CD4-positive, alpha-beta T cell (primary cell): ENCODE results near the gene PEX1. TPM values are rescaled to one million over a fixed set of nuclear protein-coding genes. Genes with fewer than 3 reads are reported as not detected.

ENCODE experiments used
- ATAC-seq: fragments of 200-7000 bp; cut with Tn5 transposase; one replicate; pipeline ENCODE4 v1.10.0; 2022; ENCODE audit warnings: mild to moderate bottlenecking; ENCODE audit not compliant: poor library complexity
- CTCF ChIA-PET: fragments of 350-600 bp; sonication (Branson Sonifier 250); formaldehyde crosslinking; loops from one replicate; lab custom pipeline; 2021; ENCODE audit warnings: antibody characterized with exemption, inconsistent platforms; lab: Charles Lee
- POLR2A ChIA-PET: fragments of 350-600 bp; sonication (Branson Sonifier 250); formaldehyde crosslinking; loops from one replicate; lab custom pipeline; 2021; ENCODE audit warnings: antibody characterized with exemption, inconsistent platforms; lab: Charles Lee
- DNase-seq, 14 experiments: peaks; one replicate each; pipeline ENCODE4 v3.0.0-alpha.2; 2013 to 2020; ENCODE audit warnings: mixed read lengths in 2 of 14
- H3K27ac ChIP-seq, 2 donors: one replicate each; pipeline versions ENCODE4 v1.5.1 to v1.7.0; 2013; ENCODE audit warnings: low read length in 2 of 2, low read depth in 1 of 2, mild to moderate bottlenecking in 1 of 2
- H3K27me3 ChIP-seq, 2 experiments: 1 replicate in 1 of 2; 2 replicates in 1 of 2; pipeline versions ENCODE4 v1.6.1 to v1.7.0; 2013; ENCODE audit warnings: low read length in 2 of 2, control low read depth in 1 of 2, mild to moderate bottlenecking in 1 of 2, moderate library complexity in 1 of 2; ENCODE audit not compliant: insufficient read depth in 2 of 2, control insufficient read depth in 1 of 2
- H3K36me3 ChIP-seq: one replicate; pipeline ENCODE4 v1.6.1; 2013; ENCODE audit warnings: low read length, control low read depth; ENCODE audit not compliant: insufficient read depth
- H3K4me1 ChIP-seq: one replicate; pipeline ENCODE4 v1.6.1; 2013; ENCODE audit warnings: low read length, control low read depth; ENCODE audit not compliant: insufficient read depth
- H3K4me3 ChIP-seq: one replicate; pipeline ENCODE4 v1.5.1; 2013; ENCODE audit warnings: mild to moderate bottlenecking, low read length, moderate library complexity
- H3K9me3 ChIP-seq, 2 experiments: 1 replicate in 1 of 2; 2 replicates in 1 of 2; pipeline versions ENCODE4 v1.6.1 to v1.7.0; 2013; ENCODE audit warnings: low read length in 2 of 2, mild to moderate bottlenecking in 2 of 2, control low read depth in 1 of 2, moderate library complexity in 1 of 2; ENCODE audit not compliant: control insufficient read depth in 1 of 2, insufficient read depth in 1 of 2
- H3K27ac Mint-ChIP-seq: one replicate; pipeline ENCODE4 v1.8.0; 2020; ENCODE audit warnings: mixed read lengths
- H3K27me3 Mint-ChIP-seq: one replicate; pipeline ENCODE4 v1.8.0; 2021; ENCODE audit warnings: mixed read lengths
- H3K36me3 Mint-ChIP-seq: one replicate; pipeline ENCODE4 v1.8.0; 2021; ENCODE audit warnings: low read depth, mixed read lengths
- H3K4me1 Mint-ChIP-seq: one replicate; pipeline ENCODE4 v1.8.0; 2021; ENCODE audit warnings: low read depth, mixed read lengths
- H3K4me3 Mint-ChIP-seq: one replicate; pipeline ENCODE4 v1.8.0; 2020; ENCODE audit warnings: mild to moderate bottlenecking, mixed read lengths
- H3K9me3 Mint-ChIP-seq: one replicate; pipeline ENCODE4 v1.8.0; 2020; ENCODE audit warnings: mixed read lengths
- intact Hi-C, 2 experiments: fragments of 100-400 bp; cut with DNase I in 1 of 2; cut with micrococcal nuclease in 1 of 2; formaldehyde crosslinking; loops; one replicate each; pipeline versions ENCODE4 v1.15.1 to v1.9.0; 2023 to 2025; cut with DNase I, micrococcal nuclease
- total RNA-seq, 174 experiments: library from RNA in 2 of 174; stranded (reverse) in 2 of 174; gene quantifications; one replicate each; pipeline ENCODE4 v1.2.3 and lab custom pipeline; 2021 to 2026
- TF ChIP-seq, protein P1 (sequence below): fragments of 200-600 bp; IDR thresholded peaks from one replicate; pipeline ENCODE4 v1.8.0; 2022; ENCODE audit warnings: antibody characterized with exemption, mild to moderate bottlenecking

The PEX1 gene
- total RNA-seq, 2 experiments from 2014 or later: 19.7 to 20.7 TPM

DNA sequence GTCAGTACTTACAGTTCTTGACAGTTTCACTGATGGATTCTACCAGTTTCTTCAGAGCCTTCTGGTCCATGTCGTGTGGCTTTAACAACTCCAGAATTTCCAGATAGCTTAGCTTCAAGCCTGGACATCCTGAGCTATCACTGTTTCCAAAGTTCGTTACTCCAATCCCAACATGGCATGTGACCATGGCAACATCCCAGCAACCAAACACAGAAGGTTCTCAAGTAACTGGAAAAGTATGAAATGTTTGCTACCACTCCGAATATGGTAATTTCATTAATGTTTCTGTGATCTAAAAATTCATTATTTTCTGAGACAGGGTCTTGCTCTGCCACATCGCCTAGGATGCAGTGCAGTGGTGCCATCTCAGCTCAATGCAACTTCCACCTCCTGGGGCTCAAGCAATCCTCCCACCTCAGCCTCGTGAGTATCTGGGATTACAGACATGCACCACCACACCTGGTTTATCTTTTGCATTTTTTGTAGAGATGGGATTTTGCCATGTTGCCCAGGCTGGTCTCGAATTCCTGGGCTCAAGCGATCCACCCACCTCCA, 29.6 kb upstream of the PEX1 start:
- CTCF ChIA-PET: interaction anchor here (1.3 kb wide), 1 partner anchor 29 kb away, joined by 4 read pairs; the partner anchor contains the start of genes PEX1 and RBM48
- POLR2A ChIA-PET: interaction anchor here (1.7 kb wide), 1 partner anchor 29 kb away, joined by 4 read pairs; the partner anchor contains the start of genes PEX1 and RBM48
- Mint-ChIP-seq H3K27ac (no peak overlapping the region), H3K27me3 (no peaks in the 10 kb centered on the region), H3K9me3 (no peaks in the 10 kb centered on the region), H3K36me3 (peaks cover 23% of the 10 kb centered on the region), H3K4me3 (no peak overlapping the region), H3K4me1 (no peaks in the 10 kb centered on the region)
- TF ChIP-seq, protein P1, sequence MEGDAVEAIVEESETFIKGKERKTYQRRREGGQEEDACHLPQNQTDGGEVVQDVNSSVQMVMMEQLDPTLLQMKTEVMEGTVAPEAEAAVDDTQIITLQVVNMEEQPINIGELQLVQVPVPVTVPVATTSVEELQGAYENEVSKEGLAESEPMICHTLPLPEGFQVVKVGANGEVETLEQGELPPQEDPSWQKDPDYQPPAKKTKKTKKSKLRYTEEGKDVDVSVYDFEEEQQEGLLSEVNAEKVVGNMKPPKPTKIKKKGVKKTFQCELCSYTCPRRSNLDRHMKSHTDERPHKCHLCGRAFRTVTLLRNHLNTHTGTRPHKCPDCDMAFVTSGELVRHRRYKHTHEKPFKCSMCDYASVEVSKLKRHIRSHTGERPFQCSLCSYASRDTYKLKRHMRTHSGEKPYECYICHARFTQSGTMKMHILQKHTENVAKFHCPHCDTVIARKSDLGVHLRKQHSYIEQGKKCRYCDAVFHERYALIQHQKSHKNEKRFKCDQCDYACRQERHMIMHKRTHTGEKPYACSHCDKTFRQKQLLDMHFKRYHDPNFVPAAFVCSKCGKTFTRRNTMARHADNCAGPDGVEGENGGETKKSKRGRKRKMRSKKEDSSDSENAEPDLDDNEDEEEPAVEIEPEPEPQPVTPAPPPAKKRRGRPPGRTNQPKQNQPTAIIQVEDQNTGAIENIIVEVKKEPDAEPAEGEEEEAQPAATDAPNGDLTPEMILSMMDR: no peak
- H3K36me3 ChIP-seq: peaks cover 19% of the 10 kb centered on the region
- H3K27ac ChIP-seq: no peak overlapping the region
- H3K4me1 ChIP-seq: no peaks in the 10 kb centered on the region
- H3K9me3 ChIP-seq: no peaks in the 10 kb centered on the region
- ATAC-seq (no peak), DNase-seq (no peak)
- no peak overlapping the region for H3K4me3 ChIP-seq
- no peaks in the 10 kb centered on the region for H3K27me3 ChIP-seq
- intact Hi-C loops: no loop called here

DNA sequence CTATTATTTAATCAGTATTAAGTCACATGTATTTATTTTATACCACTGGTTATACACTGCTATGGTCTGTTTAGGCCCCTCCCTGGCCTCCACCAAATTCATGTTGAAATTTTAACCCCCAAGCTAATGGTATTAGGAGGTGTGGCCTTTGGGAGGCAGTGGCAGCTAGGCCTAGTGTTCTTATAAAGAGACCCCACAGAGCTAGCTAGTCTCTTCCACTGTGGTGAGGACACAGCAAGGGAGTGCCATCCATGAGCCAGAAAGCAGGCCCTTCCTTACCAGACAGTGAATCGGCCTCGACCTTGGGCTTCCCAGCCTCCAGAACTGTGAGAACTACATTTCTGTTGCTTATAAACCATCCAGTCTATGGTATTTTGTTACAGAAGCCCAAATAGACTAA, 28.9 kb upstream of the PEX1 start:
- peaks cover 19% of the 10 kb centered on the region for H3K36me3 Mint-ChIP-seq
- H3K36me3 ChIP-seq: peaks cover 12% of the 10 kb centered on the region
- POLR2A ChIA-PET: no interaction called here
- no peak overlapping the region for H3K4me3 Mint-ChIP-seq
- CTCF ChIA-PET: interaction anchor here (1.3 kb wide), 1 partner anchor 29 kb away, joined by 4 read pairs; the partner anchor contains the start of genes PEX1 and RBM48
- no peak for DNase-seq
- H3K27ac ChIP-seq: no peak overlapping the region
- no peaks in the 10 kb centered on the region for H3K27me3 Mint-ChIP-seq
- H3K27ac Mint-ChIP-seq: no peak overlapping the region
- H3K4me3 ChIP-seq: no peak overlapping the region
- H3K9me3 Mint-ChIP-seq: no peaks in the 10 kb centered on the region
- H3K27me3 ChIP-seq: no peaks in the 10 kb centered on the region
- TF ChIP-seq, protein P1: no peak
- no peaks in the 10 kb centered on the region for H3K4me1 Mint-ChIP-seq
- no peak for ATAC-seq
- intact Hi-C loops: no loop called here
- H3K9me3 ChIP-seq: no peaks in the 10 kb centered on the region
- H3K4me1 ChIP-seq: no peaks in the 10 kb centered on the region

DNA sequence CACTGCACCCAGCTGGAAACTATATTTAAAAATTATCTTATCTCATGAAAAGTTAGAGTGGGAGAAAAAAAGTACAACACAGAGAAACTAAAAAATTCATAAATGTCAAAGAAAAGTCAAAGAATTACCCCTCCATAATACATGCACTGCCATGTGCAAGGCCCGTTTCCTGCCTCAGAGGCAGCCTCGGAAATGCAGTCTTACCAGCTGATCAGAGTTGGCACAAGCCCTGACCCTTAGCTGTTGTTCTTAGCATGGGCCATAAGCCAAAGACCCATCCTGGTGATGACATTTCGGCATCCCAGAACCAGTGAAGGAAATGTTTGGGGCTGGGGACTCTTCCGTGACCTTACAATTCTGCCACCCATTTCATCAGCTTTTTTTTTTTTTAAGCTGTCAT, 21.9 kb upstream of the PEX1 start:
- peaks cover 0 to 3% of the 10 kb centered on the region in 2 experiments for H3K27me3 ChIP-seq
- no peaks in the 10 kb centered on the region for H3K4me1 ChIP-seq
- H3K4me1 Mint-ChIP-seq: no peaks in the 10 kb centered on the region
- ATAC-seq (no peak), DNase-seq (no peak)
- H3K27ac Mint-ChIP-seq: no peak overlapping the region
- no peaks in the 10 kb centered on the region for H3K36me3 ChIP-seq
- H3K9me3 Mint-ChIP-seq: no peaks in the 10 kb centered on the region
- no peak overlapping the region for H3K4me3 Mint-ChIP-seq
- intact Hi-C loops: no loop called here
- TF ChIP-seq, protein P1: no peak
- ChIA-PET POLR2A (no interaction called here), CTCF (no interaction called here)
- H3K9me3 ChIP-seq: peaks cover 0 to 11% of the 10 kb centered on the region in 2 experiments
- no peak overlapping the region for H3K27ac ChIP-seq
- H3K4me3 ChIP-seq: no peak overlapping the region
- no peaks in the 10 kb centered on the region for H3K27me3 Mint-ChIP-seq
- H3K36me3 Mint-ChIP-seq: no peaks in the 10 kb centered on the region
